Measurements from ENCODE around the gene TTC8.

GRCh38 chr14:88831284-88831683 lies 6.8 kb downstream of the TTC8 start:
- TF ChIP-seq TAF1 (IDR thresholded peaks at IDR 0.05; ENCODE audit: borderline replicate concordance, low read depth, low read length) (no peak), POLR2AphosphoS5 (IDR thresholded peaks at IDR 0.05; ENCODE audit: low read depth, low read length) (no peak), POLR2A (IDR thresholded peaks at IDR 0.05; ENCODE audit: low read depth, low read length) (no peak)

Measured in GM12892 (cell line).